Transverse colon (tissue), 4 donors: ENCODE data around the gene COL19A1. TPM values are rescaled to one million over a fixed set of nuclear protein-coding genes. Genes with fewer than 3 reads are reported as not detected.

Experiments
- DNase-seq: peaks from one replicate; pipeline ENCODE4 v3.0.0-alpha.2; 2019
- H3K27ac ChIP-seq, 4 donors: fragments of 200-600 bp; sonication (generic); 2 replicates each; pipeline ENCODE4 v1.5.1; 2016 to 2018; ENCODE audit warnings: inconsistent platforms in 4 of 4
- H3K27me3 ChIP-seq: fragments of 200-600 bp; sonication (generic); 2 replicates; pipeline ENCODE4 v1.5.1; 2017; ENCODE audit warnings: inconsistent platforms
- H3K36me3 ChIP-seq, 4 donors: fragments of 200-600 bp; sonication (generic); 2 replicates each; pipeline ENCODE4 v1.5.1; 2017 to 2019; ENCODE audit warnings: inconsistent platforms in 4 of 4
- H3K4me1 ChIP-seq, 4 donors: fragments of 200-600 bp; sonication (generic); 2 replicates each; pipeline ENCODE4 v1.5.1; 2017 to 2020; ENCODE audit warnings: inconsistent platforms in 4 of 4
- H3K4me3 ChIP-seq, 4 donors: fragments of 200-600 bp; sonication (generic); 1 replicate in 1 of 4; 2 replicates in 3 of 4; pipeline versions ENCODE4 v1.5.1 to v1.6.1; 2017 to 2019; ENCODE audit warnings: inconsistent platforms in 4 of 4
- H3K9me3 ChIP-seq, 2 donors: fragments of 200-600 bp; sonication (generic); 2 replicates each; pipeline ENCODE4 v1.5.1; 2017 to 2019; ENCODE audit warnings: inconsistent platforms in 2 of 2
- CTCF ChIP-seq, 5 experiments: fragments of 200-600 bp in 3 of 5; fragments of 450-650 bp in 2 of 5; sonication (generic) in 3 of 5; IDR thresholded peaks; 1 replicate in 2 of 5; 2 replicates in 3 of 5; pipeline ENCODE4 v1.5.1; 2016 to 2017; ENCODE audit warnings: antibody characterized with exemption in 5 of 5, inconsistent platforms in 3 of 5, mild to moderate bottlenecking in 2 of 5, moderate library complexity in 1 of 5
- EP300 ChIP-seq: sonication (generic); formaldehyde crosslinking; IDR thresholded peaks from one replicate; pipeline ENCODE4 v1.6.1; 2017; ENCODE audit warnings: antibody characterized with exemption, low read depth
- POLR2A ChIP-seq: fragments of 450-650 bp; IDR thresholded peaks from one replicate; pipeline ENCODE4 v1.6.1; 2016; ENCODE audit warnings: antibody characterized with exemption, mild to moderate bottlenecking, moderate library complexity
- POLR2AphosphoS5 ChIP-seq, 3 donors: sonication (generic); formaldehyde crosslinking; IDR thresholded peaks; one replicate each; pipeline ENCODE4 v1.6.1; 2016; ENCODE audit warnings: antibody characterized with exemption in 3 of 3
- WGBS, 2 donors: methylation state at CpG; one replicate each; pipeline ENCODE4 v1.1.5; 2018; ENCODE audit warnings: low coverage in 1 of 2; 5-methylcytosine and 5-hydroxymethylcytosine counted together
- in situ Hi-C, 4 donors: fragments of 200-750 bp; cut with MboI; loops; one replicate each; pipeline versions ENCODE4 v1.15.0 to v1.15.1; 2017; ENCODE audit warnings: low sequenced_read_pairs in 3 of 4, low pct_ligation_motif_present in 1 of 4, low pct_unique_long_range_greater_than_20kb in 1 of 4
- intact Hi-C: fragments of 100-400 bp; cut with DNase I; formaldehyde crosslinking; loops from one replicate; pipeline ENCODE4 v1.15.1; 2023; ENCODE audit warnings: low total_unique reads
- total RNA-seq, 4 donors: library from RNA; depleted of rRNA; stranded (reverse); fragments of >200 nt; gene quantifications; one replicate each; pipeline ENCODE4 v1.1.0, GENCODE V29; 2016

The COL19A1 gene
- total RNA-seq, 4 donors from 2014 or later = 0.27 to 3.3 (median 0.37) TPM; not detected in 1

GRCh38 chr6:69985180-69985579, 118.8 kb downstream of the COL19A1 start:
- no peak for DNase-seq
- H3K9me3 ChIP-seq = no peaks in the 10 kb centered on the region
- TF ChIP-seq EP300 = no peak
- no peak for TF ChIP-seq POLR2AphosphoS5 (IDR thresholded peaks at IDR 0.05)
- no peak for TF ChIP-seq CTCF (IDR thresholded peaks at IDR 0.05)
- no peak for TF ChIP-seq POLR2A
- no peaks in the 10 kb centered on the region for H3K36me3 ChIP-seq
- no peaks in the 10 kb centered on the region for H3K4me1 ChIP-seq
- H3K4me3 ChIP-seq = no peak overlapping the region
- in situ Hi-C loops (no loop called here), intact Hi-C loops (no loop called here)
- WGBS, 2 donors = 65 to 67% methylated on average over 1 of the region's 1 CpG
- H3K27ac ChIP-seq = no peak overlapping the region
- H3K27me3 ChIP-seq = no peaks in the 10 kb centered on the region

GRCh38 chr6:69987550-69987949, 121.2 kb downstream of the COL19A1 start:
- H3K4me3 ChIP-seq = no peak overlapping the region
- no peaks in the 10 kb centered on the region for H3K4me1 ChIP-seq
- in situ Hi-C loops (no loop called here), intact Hi-C loops (no loop called here)
- WGBS, 2 donors = 66 to 67% methylated on average over 2 of the region's 2 CpGs
- H3K27ac ChIP-seq = no peak overlapping the region
- DNase-seq = no peak
- no peaks in the 10 kb centered on the region for H3K36me3 ChIP-seq
- H3K27me3 ChIP-seq = no peaks in the 10 kb centered on the region
- TF ChIP-seq POLR2AphosphoS5 (IDR thresholded peaks at IDR 0.05) (no peak), CTCF (IDR thresholded peaks at IDR 0.05) (no peak), POLR2A (no peak), EP300 (no peak)
- no peaks in the 10 kb centered on the region for H3K9me3 ChIP-seq

GRCh38 chr6:69988458-69989126, 122.2 kb downstream of the COL19A1 start:
- Histone ChIP-seq H3K4me3 (no peak overlapping the region), H3K9me3 (no peaks in the 10 kb centered on the region), H3K36me3 (no peaks in the 10 kb centered on the region), H3K27me3 (no peaks in the 10 kb centered on the region), H3K4me1 (no peaks in the 10 kb centered on the region), H3K27ac (no peak overlapping the region)
- in situ Hi-C loops (no loop called here), intact Hi-C loops (no loop called here)
- whole genome bisulfite sequencing, 2 donors = 59 to 71% methylated on average over 5 of the region's 5 CpGs
- DNase-seq = no peak
- TF ChIP-seq EP300 (no peak), POLR2A (no peak), POLR2AphosphoS5 (IDR thresholded peaks at IDR 0.05) (no peak), CTCF (IDR thresholded peaks at IDR 0.05) (no peak)

GRCh38 chr6:69994251-69994650, 127.9 kb downstream of the COL19A1 start:
- H3K9me3 ChIP-seq = no peaks in the 10 kb centered on the region
- TF ChIP-seq EP300 = no peak
- TF ChIP-seq POLR2A = no peak
- TF ChIP-seq CTCF (IDR thresholded peaks at IDR 0.05) = no peak
- no peak for TF ChIP-seq POLR2AphosphoS5 (IDR thresholded peaks at IDR 0.05)
- H3K27me3 ChIP-seq = no peaks in the 10 kb centered on the region
- WGBS, 2 donors = 51 to 72% methylated on average over 2 of the region's 2 CpGs
- no peaks in the 10 kb centered on the region for H3K36me3 ChIP-seq
- no peak overlapping the region for H3K27ac ChIP-seq
- no peaks in the 10 kb centered on the region for H3K4me1 ChIP-seq
- in situ Hi-C loops (no loop called here), intact Hi-C loops (no loop called here)
- no peak for DNase-seq
- H3K4me3 ChIP-seq = no peak overlapping the region
